ENCODE results near the gene FBH1. TPM values are rescaled to one million over a fixed set of nuclear protein-coding genes. Genes with fewer than 3 reads are reported as not detected.

Gene FBH1
- total RNA-seq, 4 donors from 2014 or later, result 62.6 to 96.9 (median 68.2) TPM

DNA sequence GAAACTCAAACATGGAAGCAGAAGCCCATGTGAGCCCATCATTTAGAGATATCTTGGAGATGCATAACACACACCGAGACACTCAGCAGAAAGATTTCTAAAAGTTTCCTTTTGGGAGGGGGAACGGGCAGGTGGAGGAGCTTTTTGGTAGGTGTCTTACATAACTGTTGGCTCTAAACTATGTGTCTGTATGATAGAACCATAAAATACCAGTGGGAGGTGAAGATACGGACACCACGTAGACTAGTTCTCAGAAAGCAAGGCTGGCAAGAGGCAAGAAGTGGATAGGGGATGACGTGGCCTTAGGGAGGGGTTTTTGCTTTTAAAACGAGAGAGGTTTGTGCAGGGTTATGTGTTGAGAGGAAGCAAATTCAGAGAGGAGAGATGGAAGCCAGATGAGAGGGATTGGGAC is 50.8 kb downstream of the FBH1 start:
- Histone ChIP-seq H3K27ac (no peak overlapping the region), H3K27me3 (no peaks in the 10 kb centered on the region), H3K4me1 (peaks cover 16 to 27% of the 10 kb centered on the region in 2 donors), H3K9me3 (no peaks in the 10 kb centered on the region), H3K4me3 (no peak overlapping the region), H3K36me3 (peaks cover 3 to 32% of the 10 kb centered on the region in 2 donors)
- intact Hi-C loops (cut with DNase I; ENCODE audit: low total_unique reads) (no loop called here), in situ Hi-C loops (cut with MboI; ENCODE audit: low sequenced_read_pairs in 4 of 4) (no loop called here)
- DNase-seq (no peak), ATAC-seq (no peak)
- TF ChIP-seq, protein P1, sequence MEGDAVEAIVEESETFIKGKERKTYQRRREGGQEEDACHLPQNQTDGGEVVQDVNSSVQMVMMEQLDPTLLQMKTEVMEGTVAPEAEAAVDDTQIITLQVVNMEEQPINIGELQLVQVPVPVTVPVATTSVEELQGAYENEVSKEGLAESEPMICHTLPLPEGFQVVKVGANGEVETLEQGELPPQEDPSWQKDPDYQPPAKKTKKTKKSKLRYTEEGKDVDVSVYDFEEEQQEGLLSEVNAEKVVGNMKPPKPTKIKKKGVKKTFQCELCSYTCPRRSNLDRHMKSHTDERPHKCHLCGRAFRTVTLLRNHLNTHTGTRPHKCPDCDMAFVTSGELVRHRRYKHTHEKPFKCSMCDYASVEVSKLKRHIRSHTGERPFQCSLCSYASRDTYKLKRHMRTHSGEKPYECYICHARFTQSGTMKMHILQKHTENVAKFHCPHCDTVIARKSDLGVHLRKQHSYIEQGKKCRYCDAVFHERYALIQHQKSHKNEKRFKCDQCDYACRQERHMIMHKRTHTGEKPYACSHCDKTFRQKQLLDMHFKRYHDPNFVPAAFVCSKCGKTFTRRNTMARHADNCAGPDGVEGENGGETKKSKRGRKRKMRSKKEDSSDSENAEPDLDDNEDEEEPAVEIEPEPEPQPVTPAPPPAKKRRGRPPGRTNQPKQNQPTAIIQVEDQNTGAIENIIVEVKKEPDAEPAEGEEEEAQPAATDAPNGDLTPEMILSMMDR (IDR thresholded peaks at IDR 0.05 in 4 of 5, conservative IDR thresholded peaks at IDR 0.05 in 1 of 5), result no peak
- no peak for TF ChIP-seq POLR2A (IDR thresholded peaks at IDR 0.05)

GRCh38 chr10:5941579-5941978 is 51.5 kb downstream of the FBH1 start:
- intact Hi-C loops (cut with DNase I; ENCODE audit: low total_unique reads) (no loop called here), in situ Hi-C loops (cut with MboI; ENCODE audit: low sequenced_read_pairs in 4 of 4) (no loop called here)
- DNase-seq (no peak), ATAC-seq (no peak)
- Histone ChIP-seq H3K27ac (peak overlapping the region in 3 of 4 donors; percentile 18 to 74 (median 43)), H3K36me3 (peaks cover 3 to 25% of the 10 kb centered on the region in 2 donors), H3K9me3 (no peaks in the 10 kb centered on the region), H3K4me1 (peaks cover 16 to 30% of the 10 kb centered on the region in 2 donors), H3K27me3 (no peaks in the 10 kb centered on the region), H3K4me3 (no peak overlapping the region)
- TF ChIP-seq, protein P1 (IDR thresholded peaks at IDR 0.05 in 4 of 5, conservative IDR thresholded peaks at IDR 0.05 in 1 of 5), result no peak
- no peak for TF ChIP-seq POLR2A (IDR thresholded peaks at IDR 0.05)

DNA sequence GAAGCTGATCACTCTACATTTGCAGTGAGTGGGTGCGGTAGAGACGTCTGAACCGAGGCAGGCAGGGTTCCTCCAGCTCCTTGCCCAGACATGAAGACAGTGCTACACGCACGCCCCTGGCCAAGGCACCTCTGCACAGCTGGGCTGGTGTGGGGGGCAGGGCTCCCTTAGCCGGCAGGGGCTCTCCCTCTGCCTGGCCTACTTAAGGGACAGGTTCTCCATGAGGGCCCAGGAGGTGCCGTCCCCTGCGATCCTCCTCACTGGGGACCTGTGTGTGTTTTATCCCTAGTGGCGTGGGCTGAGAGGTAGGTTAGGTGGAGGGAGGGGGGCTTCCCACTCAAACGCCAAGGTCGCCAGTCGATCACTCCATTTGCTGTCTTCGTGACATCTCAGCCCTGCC is 52.0 kb downstream of the FBH1 start:
- in situ Hi-C loops (cut with MboI; ENCODE audit: low sequenced_read_pairs in 4 of 4), result no loop called here
- peaks cover 3 to 21% of the 10 kb centered on the region in 2 donors for H3K36me3 ChIP-seq
- intact Hi-C loops (cut with DNase I; ENCODE audit: low total_unique reads), result no loop called here
- peaks cover 16 to 30% of the 10 kb centered on the region in 2 donors for H3K4me1 ChIP-seq
- DNase-seq (no peak), ATAC-seq (no peak)
- no peak for TF ChIP-seq POLR2A (IDR thresholded peaks at IDR 0.05)
- TF ChIP-seq, protein P1 (IDR thresholded peaks at IDR 0.05 in 4 of 5, conservative IDR thresholded peaks at IDR 0.05 in 1 of 5), result no peak
- H3K9me3 ChIP-seq, result no peaks in the 10 kb centered on the region
- peak overlapping the region in 3 of 4 donors; percentile 18 to 74 (median 43) for H3K27ac ChIP-seq
- no peak overlapping the region for H3K4me3 ChIP-seq
- no peaks in the 10 kb centered on the region for H3K27me3 ChIP-seq

- Histone ChIP-seq H3K9me3 (no peaks in the 10 kb centered on the region), H3K4me3 (no peak overlapping the region), H3K27ac (peak overlapping the region in 3 of 4 donors; percentile 18 to 74 (median 43)), H3K27me3 (no peaks in the 10 kb centered on the region), H3K4me1 (peaks cover 16 to 30% of the 10 kb centered on the region in 2 donors), H3K36me3 (peaks cover 3 to 16% of the 10 kb centered on the region in 2 donors)
- in situ Hi-C loops (cut with MboI; ENCODE audit: low sequenced_read_pairs in 4 of 4) (no loop called here), intact Hi-C loops (cut with DNase I; ENCODE audit: low total_unique reads) (no loop called here)
- ATAC-seq (peak in 1 of 2 donors; percentile 12), DNase-seq (peak; percentile 34 to 56)
- TF ChIP-seq, protein P1 (IDR thresholded peaks at IDR 0.05 in 4 of 5, conservative IDR thresholded peaks at IDR 0.05 in 1 of 5), result no peak
- no peak for TF ChIP-seq POLR2A (IDR thresholded peaks at IDR 0.05)
These were observed 52.4 kb downstream of the FBH1 start for GRCh38 chr10:5942474-5942873.

DNA sequence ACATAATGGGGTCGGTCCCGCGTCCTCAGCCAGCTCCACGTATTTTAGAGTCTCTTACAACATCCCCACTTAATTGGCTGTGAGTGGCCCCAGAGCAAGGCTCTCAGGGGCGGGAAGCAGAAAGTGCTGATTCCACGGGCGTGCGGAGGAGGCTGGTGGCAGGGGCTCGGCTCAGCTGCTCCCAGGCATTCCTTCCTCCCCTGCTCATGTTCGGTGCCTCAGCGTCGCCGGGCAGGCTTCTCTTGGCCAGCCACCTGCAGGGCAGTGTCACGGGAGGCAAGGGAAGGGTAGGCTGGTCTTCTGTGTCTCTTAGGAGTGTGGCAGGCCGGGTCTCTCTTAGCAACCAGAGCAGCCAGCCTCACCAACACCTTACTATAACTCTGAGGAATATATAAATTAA is 53.5 kb downstream of the FBH1 start:
- Histone ChIP-seq H3K4me3 (peak overlapping the region in 1 of 4 donors; percentile 14), H3K27me3 (no peaks in the 10 kb centered on the region), H3K4me1 (peaks cover 16 to 30% of the 10 kb centered on the region in 2 donors), H3K36me3 (peaks cover 0 to 5% of the 10 kb centered on the region in 2 donors), H3K9me3 (no peaks in the 10 kb centered on the region), H3K27ac (peak overlapping the region; percentile 69 to 74 (median 72))
- intact Hi-C loops (cut with DNase I; ENCODE audit: low total_unique reads) (no loop called here), in situ Hi-C loops (cut with MboI; ENCODE audit: low sequenced_read_pairs in 4 of 4) (no loop called here)
- DNase-seq (peak; percentile 10 to 60), ATAC-seq (peak in 1 of 2 donors; percentile 37)
- TF ChIP-seq, protein P1 (IDR thresholded peaks at IDR 0.05 in 4 of 5, conservative IDR thresholded peaks at IDR 0.05 in 1 of 5), result no peak
- peak in 1 of 2 donors; percentile 10 for TF ChIP-seq POLR2A (IDR thresholded peaks at IDR 0.05)

Data from gastrocnemius medialis (tissue), 4 donors.